GM18907 (cell line): ENCODE results near the gene CCDC138.

Experiments used
- ATAC-seq: cut with Tn5 transposase; IDR thresholded peaks from one replicate; pipeline ENCODE4 v1.9.1; 2021; ENCODE audit warnings: mild to moderate bottlenecking, moderate library complexity; ENCODE audit not compliant: unreplicated experiment

CCDC138 gene

GRCh38 chr2:108893277-108893676 is 106.7 kb downstream of the CCDC138 start:
- ATAC-seq = no peak

GRCh38 chr2:108894766-108895165 is 108.2 kb downstream of the CCDC138 start:
- no peak for ATAC-seq

- ATAC-seq = no peak
Observed at GRCh38 chr2:108895188-108895587, 108.6 kb downstream of the CCDC138 start.

GRCh38 chr2:108896741-108897140 is 110.2 kb downstream of the CCDC138 start:
- no peak for ATAC-seq

- ATAC-seq = no peak
Observed at GRCh38 chr2:108898315-108899082, 111.9 kb downstream of the CCDC138 start.

GRCh38 chr2:108904680-108905079 is 118.1 kb downstream of the CCDC138 start:
- ATAC-seq = no peak

GRCh38 chr2:108905176-108905575 is 118.6 kb downstream of the CCDC138 start:
- no peak for ATAC-seq

GRCh38 chr2:108905906-108906305 is 119.3 kb downstream of the CCDC138 start:
- no peak for ATAC-seq

GRCh38 chr2:108906403-108907077 is 120.0 kb downstream of the CCDC138 start:
- ATAC-seq = no peak

- no peak for ATAC-seq
Observed at GRCh38 chr2:108907822-108908712, 121.5 kb downstream of the CCDC138 start.

GRCh38 chr2:108908713-108909070 is 122.1 kb downstream of the CCDC138 start:
- no peak for ATAC-seq

- no peak for ATAC-seq
Observed at GRCh38 chr2:108909275-108909823, 122.8 kb downstream of the CCDC138 start.

- no peak for ATAC-seq
Observed at GRCh38 chr2:108910011-108910431, 123.5 kb downstream of the CCDC138 start.

GRCh38 chr2:108910541-108911396 is 124.2 kb downstream of the CCDC138 start:
- ATAC-seq = no peak

- ATAC-seq = no peak
Observed at GRCh38 chr2:108911401-108911800, 124.8 kb downstream of the CCDC138 start.

- ATAC-seq = no peak
Observed at GRCh38 chr2:108911807-108912628, 125.4 kb downstream of the CCDC138 start.

- no peak for ATAC-seq
Observed at GRCh38 chr2:108912629-108912902, 126.0 kb downstream of the CCDC138 start.

GRCh38 chr2:108916122-108916795 is 129.7 kb downstream of the CCDC138 start:
- no peak for ATAC-seq

- no peak for ATAC-seq
Observed at GRCh38 chr2:108916796-108917421, 130.3 kb downstream of the CCDC138 start.
